Stimulated activated CD4-positive, alpha-beta T cell treated with anti-CD3 and anti-CD28 coated beads, Interleukin-15, amount 100 ng/mL, for 1 hour (primary cell): Measurements from ENCODE around the gene HEG1.
"Not testable (repeated sequence)": the region's sequence is repeated elsewhere in the genome, so short reads cannot be mapped to it uniquely, and the experiment has no call there.

ENCODE experiments used
- DNase-seq, 2 donors: peaks; one replicate each; pipeline ENCODE4 v3.0.0-alpha.2; 2020; ENCODE audit warnings: low read depth in 1 of 2, low spot score in 1 of 2

The HEG1 gene, protein sequence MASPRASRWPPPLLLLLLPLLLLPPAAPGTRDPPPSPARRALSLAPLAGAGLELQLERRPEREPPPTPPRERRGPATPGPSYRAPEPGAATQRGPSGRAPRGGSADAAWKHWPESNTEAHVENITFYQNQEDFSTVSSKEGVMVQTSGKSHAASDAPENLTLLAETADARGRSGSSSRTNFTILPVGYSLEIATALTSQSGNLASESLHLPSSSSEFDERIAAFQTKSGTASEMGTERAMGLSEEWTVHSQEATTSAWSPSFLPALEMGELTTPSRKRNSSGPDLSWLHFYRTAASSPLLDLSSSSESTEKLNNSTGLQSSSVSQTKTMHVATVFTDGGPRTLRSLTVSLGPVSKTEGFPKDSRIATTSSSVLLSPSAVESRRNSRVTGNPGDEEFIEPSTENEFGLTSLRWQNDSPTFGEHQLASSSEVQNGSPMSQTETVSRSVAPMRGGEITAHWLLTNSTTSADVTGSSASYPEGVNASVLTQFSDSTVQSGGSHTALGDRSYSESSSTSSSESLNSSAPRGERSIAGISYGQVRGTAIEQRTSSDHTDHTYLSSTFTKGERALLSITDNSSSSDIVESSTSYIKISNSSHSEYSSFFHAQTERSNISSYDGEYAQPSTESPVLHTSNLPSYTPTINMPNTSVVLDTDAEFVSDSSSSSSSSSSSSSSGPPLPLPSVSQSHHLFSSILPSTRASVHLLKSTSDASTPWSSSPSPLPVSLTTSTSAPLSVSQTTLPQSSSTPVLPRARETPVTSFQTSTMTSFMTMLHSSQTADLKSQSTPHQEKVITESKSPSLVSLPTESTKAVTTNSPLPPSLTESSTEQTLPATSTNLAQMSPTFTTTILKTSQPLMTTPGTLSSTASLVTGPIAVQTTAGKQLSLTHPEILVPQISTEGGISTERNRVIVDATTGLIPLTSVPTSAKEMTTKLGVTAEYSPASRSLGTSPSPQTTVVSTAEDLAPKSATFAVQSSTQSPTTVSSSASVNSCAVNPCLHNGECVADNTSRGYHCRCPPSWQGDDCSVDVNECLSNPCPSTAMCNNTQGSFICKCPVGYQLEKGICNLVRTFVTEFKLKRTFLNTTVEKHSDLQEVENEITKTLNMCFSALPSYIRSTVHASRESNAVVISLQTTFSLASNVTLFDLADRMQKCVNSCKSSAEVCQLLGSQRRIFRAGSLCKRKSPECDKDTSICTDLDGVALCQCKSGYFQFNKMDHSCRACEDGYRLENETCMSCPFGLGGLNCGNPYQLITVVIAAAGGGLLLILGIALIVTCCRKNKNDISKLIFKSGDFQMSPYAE (N-terminal part only)

DNA sequence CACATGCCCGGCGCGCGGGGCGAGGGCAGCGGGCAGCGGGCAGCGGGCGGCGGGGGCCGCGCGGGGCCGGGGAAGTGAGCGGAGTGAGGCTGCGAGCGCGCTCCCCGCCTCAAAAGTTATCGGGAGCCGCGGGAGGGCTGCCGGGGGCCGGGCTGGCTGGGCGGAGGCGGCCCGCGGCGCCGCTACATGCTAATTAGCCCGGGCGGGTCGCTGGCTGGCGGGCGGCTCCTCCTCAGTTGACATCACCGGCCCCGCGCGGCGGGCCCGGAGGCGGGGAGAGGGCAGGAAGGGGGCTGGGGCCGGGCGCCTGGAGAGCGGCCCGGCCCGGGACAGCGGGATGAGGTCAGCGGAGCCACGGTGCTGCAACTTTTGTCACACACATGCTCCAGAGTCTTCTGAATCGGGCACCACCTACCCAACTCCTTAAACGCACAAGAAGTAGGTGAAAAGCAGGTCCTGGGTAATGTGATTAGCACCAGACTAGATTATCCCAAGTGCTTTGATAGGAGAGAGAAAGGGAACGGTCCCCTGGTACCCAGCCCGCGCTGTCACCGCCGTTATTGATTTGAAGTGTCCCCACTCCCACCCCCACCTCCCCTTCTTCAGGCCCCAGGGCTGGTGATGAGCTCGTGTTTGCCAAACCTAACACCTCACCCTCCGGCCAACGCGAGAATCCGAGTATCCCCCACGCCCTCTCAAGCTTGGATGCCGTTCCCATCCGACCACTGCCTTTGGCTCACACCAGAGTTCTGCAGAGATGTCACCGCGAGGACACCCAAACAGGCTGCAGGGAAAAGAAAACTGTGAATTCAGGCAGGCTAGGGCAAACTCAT is at the start of gene HEG1:
Gene HEG1 (minus strand): TSS at position 85 of the 833 bp plus-strand sequence. CDS start 107 bp downstream, outside the sequence.
- DNase-seq: peak; percentile 57 to 64

DNA sequence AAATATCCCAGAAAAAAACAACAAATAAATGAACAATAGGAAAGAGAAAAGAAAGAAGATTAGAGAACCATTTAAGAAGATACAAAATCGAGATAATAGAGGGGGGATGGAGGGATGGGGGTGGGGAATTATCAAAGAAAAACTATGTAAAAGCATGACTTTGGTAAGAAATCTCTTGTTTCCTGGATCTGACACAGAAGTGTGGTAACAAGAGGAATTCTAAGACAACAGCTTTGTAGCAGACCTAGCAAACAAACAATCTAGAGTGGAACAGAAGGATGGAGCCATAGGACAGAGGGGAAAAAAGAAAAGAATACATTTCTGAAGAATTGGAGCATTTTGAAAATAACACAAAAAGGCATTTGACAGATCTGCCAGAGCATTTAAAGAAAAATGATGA is 49.3 kb upstream of the HEG1 start:
- DNase-seq: no peak

DNA sequence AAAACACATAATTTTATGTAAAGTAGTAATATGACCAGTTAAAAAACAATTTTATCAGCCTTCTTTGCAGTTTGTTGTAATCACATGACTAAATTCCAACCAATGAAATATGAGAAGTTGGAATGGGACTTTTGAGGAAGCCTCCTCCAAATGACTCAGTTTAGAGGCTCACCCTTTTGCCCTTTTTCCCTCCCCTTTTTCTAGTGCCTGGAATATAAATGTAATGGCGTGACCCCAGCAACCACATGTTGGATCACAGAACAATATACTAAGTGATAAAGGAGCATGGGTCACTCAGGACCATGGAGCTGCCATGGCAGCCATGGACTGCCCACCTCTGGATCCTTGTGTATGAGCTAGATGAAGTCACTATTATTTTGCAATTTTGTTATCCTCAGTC is 48.8 kb upstream of the HEG1 start:
- DNase-seq: no peak

DNA sequence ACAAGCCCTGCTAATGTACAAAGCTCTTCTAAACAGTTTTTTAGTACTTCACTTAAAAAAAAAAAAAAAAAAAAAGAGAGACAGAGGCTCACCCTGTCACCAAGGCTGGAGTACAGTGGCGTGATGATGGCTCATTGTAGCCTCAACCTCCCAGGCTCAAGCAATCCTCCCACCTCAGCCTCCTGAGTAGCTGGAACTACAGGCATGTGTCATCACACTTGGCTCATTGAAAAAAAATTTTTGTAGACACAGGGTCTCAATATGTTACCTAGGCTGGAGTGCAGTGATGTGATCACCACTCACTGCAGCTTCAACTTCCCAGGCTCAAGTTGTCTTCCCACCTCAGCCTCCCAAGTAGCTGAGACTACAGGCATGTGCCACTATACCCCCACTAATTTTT is 47.6 kb upstream of the HEG1 start:
- DNase-seq: no peak

DNA sequence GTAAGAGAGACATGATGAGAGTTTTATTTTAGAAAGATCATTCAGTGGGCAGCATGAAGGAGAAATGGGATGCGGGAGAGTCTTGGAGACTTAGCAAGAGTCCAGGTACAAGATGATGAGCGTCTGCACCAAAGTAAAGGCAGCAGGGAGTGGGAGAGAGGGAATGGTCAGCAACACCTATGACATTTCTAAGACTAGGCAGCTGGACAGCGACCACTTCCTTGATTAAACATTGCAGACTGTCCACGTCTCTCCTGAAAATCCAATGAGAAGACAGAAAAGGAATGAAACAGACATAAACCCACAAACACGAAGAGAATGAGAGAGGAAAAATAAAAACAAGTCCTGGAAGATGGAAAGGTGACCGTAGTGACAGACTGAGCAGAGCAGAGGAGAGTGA is 46.7 kb upstream of the HEG1 start:
- no peak for DNase-seq

DNA sequence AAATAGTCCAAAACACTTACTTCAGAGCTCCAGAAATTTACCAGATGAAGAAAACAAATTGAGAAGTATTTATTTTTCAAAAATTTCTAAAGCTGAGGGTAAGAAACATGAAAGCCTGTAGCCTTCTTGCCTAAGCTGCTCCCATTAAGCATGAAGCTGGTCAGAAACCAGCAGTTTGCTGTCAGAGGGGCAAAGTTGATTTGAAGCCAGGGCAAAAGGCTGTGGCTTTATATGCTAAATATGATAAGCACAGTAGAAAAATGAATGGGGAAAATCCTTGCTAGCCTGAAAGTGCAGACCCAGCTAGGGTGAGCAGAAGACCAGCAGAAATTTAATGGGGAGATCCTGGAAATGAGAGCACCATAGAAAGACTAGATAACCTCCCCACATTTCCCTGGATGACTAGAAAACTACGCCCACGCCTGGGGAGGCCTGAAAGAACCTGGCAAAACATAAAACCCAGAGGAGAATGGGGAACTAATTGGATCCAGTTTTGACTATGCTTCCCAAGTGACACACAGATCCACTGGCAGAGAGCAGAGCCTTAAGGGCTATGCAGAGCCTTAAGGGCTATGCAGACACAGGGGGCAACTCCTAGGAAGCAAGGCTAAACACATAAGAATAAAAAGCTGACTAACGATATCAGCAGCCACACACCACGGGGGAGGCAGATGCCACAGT is 43.0 kb upstream of the HEG1 start:
- DNase-seq: no peak

DNA sequence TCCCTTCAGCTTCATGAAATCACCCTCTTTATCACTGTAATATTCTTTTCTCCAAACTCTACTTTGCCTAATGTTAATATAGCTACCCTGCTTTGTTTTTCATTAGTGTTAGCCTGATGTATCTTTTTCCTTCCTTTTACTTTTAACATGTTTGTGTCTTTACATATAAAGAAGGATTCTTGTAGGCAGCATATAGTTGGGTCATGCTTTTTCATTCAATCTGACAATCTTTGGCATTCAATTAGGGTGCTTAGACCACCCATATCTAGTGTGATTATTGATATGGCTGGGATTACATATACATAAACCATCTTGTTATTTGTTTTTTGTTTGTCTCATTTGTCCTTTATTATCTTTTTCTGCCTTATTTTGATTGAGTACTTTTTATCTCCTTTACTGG is 34.9 kb upstream of the HEG1 start:
- DNase-seq: no peak

DNA sequence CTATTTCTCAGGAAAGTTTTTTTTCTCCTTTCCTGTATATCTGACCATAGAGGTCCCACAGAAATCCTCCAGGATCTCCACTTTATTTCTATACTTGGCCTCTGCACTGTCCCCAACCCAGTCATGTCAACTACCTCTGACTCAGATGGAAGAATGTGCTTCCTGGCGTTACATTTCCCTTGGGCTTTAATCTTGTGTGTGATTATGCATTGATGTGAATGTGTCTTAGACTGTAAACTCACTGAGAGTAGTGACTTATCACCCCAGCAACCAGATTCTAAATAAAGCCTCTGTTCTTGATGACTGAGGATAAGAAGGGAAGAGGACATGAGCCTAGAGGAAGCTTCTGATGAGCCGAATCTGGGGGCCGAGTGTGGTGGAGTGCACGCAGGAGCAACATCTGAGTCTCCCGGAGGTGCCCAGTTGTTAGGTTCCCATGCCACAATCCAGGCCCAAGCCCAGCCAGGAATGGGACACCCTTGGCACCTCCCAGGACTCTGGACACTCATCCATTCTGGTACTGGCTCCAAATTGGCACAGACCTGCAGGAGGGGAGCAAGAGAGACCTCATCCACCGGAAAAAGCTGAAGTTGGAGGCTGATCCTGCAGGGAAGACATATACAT is 32.1 kb upstream of the HEG1 start:
- DNase-seq: no peak

DNA sequence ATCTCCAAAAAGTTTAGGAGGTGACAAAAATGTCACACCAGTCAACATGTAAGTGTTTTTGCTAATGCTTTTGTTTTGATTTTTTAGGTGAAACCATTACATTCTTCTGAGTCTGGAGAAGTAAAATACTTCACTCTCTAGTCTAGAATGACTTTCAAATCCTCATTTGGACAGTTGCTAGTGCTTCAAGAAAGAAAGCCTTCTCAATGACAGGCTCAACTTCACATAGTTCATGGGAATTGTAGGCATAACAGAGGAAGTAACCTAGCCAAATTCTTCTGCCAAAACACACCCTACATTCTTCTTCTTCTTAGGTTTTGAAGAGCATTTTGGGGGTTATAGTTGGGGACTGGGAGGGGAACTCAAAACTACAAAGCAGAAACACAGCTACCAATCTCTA is 29.4 kb upstream of the HEG1 start:
- DNase-seq: no peak

DNA sequence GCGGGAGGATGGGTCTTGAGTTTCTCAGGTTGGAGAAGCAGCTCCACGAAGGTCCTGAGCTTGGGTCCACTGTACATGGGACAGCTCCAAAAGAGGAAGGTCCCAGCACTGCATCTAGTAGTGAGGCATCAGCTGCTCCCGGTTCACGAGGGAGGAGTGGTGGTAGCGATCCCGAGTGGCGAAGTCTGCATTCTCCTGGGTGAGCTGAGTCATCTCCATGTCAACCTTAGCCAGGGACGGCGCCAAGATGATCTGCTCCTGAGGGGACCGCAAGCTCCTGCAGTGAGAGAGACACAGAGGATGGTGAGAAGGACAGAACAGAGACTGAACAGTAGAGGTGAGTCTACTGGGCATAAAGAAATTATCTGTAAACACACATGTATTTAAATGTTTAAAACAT is 28.0 kb upstream of the HEG1 start:
- no peak for DNase-seq

DNA sequence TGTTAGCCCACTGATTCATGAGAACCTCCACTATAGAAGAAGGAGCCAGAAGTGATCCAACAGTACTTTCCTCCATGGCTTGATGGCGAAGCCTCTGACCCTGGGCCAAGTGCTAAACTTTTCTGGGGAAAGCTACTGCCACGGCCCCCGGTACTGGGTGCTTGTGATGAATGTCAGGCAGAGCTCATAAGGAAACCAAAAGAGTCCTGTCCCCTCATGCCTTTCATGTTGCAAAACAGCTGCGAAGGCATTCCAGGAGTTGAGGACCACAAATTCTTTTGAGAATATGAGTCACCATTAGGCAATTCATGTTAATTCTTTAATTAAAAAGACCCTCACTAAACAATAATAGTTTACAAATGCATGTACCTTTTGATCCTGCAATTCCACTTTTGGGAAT is 26.5 kb upstream of the HEG1 start:
- not testable (repeated sequence) for DNase-seq

DNA sequence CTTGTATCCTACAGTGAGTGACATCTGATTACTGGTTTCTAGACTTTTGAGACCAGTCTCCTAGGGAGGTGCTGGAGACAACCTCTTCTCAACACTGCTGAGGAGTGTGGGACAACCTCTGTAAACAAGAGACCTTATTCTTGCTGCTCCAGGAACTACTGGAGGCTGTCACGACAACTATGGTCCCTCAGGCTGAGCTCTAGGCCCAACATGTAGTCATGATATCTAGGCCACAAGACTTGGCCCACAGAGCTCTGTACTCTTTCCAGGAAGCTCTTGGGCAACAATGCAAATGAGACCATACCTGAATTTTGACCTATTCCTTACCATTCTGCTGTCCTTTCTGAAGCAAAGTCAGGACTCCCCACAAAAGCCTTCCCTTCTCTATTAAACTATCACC is 24.3 kb upstream of the HEG1 start:
- no peak for DNase-seq

DNA sequence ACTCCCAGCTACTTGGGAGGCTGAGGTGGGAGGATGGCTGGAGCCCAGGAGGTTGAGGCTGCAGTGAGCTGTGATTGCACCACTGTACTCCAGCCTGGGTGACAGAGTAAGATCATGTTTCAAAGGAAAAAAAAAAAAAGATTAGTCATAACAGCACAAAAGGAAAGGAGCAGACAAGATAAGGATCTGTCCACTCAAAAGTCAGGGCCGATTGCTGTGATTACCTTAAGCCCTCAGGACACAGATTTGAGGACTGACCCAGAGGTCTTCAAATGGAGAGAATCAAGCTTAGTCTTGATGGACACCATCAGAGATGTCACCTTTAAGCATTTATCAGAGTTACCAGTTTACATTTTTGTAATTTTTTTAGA is 23.9 kb upstream of the HEG1 start:
- no peak for DNase-seq

DNA sequence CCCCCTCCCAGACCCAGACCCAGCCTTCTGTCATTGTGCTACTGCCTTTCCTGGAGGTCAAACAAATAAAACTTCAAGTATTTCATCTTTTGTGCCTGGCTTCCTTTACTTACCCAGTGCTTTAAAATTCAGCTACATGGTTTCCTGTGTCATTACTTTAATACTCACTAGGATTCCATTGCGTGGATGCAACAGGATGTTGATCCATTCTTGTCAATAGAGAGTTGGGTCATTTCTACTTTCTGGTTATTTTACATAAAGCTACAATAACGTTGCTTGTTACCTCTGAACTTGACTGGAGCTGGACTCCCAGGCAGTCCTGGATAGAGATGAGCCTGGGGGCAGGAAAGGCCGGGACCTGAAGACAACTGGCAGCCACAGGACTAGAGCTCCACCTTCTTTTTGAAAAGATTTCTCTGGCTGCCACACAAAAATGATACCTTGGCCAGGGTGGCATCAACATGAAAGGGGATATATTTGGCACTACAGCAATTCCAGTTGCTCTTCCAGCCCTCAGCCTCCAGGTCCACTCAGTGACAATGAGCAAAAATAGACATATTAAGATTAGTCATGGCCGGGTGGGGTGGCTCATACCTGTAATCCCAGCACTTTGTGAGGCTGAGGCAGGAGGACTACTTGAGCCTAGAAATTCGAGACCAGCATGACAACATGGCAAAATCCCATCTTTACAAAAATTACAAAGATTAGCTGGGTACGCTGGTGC is 23.3 kb upstream of the HEG1 start:
- DNase-seq: no peak

DNA sequence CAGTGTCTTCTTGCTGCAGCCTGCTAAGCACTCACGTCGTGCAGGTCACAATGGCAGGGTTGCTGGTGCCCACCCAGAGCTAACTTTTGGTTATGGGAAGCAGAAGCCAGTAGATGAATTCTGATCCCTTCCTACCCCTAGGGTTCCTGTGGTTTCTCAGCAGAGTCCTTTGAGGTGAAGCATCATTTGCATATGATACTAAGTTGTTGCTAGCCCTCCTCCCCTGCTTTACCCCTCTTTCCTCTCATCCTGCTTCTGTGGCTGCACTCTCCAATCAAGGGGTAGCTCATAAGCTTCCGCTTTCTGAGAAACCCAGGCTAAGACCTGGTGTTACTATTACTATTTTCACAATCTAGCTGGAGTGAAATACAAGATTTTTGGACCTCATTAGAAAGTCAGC is 22.1 kb upstream of the HEG1 start:
- DNase-seq: no peak

DNA sequence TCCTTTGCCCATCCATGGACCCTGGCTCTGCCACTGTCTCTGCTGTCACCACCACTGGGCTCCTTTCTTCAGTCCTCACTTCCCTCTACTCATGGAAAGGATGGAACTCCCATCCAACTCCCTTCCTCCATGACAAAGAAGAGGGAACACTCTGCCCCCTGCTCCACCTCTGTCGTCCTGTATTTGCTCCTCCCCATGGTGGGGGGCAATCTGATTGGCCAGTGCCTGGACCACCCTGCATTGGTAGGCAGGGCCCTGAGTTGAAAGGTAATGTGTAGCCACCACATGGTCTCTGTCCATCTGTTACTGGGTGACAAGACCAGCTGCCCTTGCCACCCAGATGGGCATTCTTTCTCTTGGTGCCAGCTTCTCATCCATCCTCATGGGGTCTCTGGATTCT is 20.7 kb upstream of the HEG1 start:
- DNase-seq: no peak

DNA sequence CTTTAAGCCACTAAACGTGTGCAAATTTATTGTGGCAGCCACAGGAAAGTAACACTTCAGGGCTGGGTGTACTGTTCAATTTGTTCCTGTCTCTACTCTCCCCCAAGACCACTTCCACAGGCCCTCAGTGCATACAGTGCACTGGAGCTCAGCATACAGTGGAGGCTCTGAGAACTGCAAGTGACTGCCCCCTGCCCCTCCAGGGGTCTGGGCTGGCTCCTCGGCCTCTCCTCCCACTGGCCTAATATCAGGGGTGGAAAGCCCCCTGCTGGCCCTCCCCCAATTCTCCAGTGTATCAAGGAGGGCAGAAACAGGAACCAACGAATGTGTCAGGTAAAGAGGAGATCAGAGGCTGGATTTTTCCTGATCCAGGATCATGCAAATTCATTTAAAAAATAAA is 19.9 kb upstream of the HEG1 start:
- DNase-seq: no peak

DNA sequence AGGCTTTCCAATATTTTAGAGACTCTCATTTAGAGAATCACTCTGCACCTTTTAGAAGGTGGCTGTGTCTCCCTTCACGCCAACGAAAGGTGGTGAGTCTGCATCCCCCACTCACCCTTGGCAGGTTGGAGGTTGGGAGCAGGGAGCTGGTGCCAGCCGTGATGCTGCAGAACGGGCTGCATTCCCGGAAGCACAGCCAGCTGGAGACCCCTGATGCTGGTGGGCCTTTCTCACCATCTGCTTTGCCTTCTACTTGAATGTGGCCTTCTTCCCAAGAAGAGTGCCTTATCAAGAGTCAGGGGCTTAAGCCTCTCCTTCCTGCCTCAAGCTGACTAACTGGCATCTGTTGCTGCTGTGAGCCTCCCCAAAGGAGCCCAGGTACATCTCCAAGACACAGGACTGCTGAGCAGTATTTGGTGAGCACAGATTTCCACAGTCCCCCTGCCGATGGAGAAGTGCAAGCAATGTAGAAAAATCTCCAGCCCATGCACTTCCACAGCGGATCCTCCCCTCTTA is 17.7 kb upstream of the HEG1 start:
- DNase-seq: no peak
